GM21423 (cell line): ENCODE measurements around the gene CHRM2.
"Not testable (repeated sequence)": the region's sequence is repeated elsewhere in the genome, so short reads cannot be mapped to it uniquely, and the experiment has no call there.

Experiments used
- ATAC-seq: cut with Tn5 transposase; IDR thresholded peaks from one replicate; pipeline ENCODE4 v1.9.1; 2021; ENCODE audit warnings: mild to moderate bottlenecking, moderate library complexity; ENCODE audit not compliant: unreplicated experiment

CHRM2 gene

DNA sequence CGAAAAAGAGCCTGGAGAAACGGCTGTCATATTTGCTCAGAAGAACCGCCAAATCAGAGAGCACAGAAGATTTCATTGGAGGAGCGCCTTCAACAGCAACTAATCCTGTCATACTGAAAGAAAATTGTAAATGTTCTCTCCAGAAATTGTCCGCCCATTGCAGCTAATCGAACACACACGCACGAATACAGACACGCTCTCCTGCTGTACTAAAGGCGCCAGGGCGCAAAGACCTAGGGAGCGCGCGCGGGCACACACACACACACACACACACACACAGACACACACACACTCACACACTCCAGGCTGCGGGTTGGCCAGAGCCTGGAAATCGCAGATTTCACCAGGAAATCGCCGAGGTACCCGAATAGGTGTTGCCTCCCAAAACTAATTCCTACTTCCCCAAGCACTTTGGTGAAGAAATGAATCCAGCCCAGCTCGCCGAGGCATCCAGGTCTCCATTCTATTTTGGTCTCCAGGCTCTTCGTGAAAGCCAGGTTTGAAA, at the start of gene CHRM2:
CHRM2 (plus strand) TSS at position 157 of the 505 bp plus-strand sequence. CDS start 146,214 bp downstream, outside the sequence.
- no peak for ATAC-seq

DNA sequence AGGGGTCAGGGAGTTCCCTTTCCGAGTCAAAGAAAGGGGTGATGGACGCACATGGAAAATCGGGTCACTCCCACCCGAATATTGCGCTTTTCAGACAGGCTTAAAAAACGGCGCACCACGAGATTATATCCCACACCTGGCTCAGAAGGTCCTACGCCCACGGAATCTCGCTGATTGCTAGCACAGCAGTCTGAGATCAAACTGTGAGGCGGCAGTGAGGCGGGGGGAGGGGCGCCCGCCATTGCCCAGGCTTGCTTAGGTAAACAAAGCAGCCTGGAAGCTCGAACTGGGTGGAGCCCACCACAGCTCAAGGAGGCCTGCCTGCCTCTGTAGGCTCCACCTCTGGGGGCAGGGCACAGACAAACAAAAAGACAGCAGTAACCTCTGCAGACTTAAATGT, 37.1 kb upstream of the CHRM2 start:
- ATAC-seq, result not testable (repeated sequence)

DNA sequence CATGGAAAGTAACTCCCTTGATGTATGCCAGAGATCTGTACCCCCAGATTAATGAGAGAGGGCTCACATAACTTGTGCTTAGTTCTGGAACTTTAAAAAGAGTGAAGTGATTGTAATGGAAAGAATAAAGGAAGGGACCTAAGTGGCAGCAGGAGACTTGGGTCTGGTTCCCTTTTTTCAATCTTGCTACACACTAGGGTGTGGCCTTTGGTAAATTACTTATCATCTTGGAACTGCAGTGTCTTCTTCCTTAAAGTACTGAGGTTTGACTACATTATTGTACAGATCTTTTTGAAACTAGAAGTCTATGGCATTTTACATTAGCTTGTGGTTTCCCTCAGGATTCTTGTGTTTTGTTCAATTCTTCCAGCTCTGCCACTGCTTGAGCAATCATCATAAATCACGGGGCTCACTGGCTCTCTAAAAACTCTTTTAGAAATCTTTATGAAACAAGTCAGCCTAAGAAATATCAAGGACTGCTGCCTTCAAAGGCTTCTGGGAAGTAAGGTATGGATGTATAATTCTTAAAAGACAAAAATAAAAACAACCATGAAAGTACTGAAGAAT, 22.5 kb upstream of the CHRM2 start:
- ATAC-seq, result no peak

DNA sequence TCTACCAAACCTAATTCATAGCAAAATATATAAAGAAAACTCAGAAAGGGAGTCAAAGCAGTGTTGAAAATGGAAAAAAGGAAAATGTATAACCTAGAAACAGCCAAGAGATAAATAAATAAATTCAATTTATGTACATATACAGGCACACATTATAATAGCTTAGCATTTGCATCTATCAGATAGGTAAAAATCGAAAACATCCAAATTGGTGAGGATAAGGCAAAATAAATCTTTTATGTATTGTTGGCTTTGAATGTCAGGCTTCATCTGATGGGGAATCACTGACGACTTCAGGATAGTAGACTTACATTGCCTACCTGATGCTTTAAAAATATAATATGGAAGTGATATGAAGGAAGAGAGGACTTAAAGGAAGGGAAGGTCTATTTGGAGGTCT, 20.6 kb upstream of the CHRM2 start:
- ATAC-seq, result no peak

DNA sequence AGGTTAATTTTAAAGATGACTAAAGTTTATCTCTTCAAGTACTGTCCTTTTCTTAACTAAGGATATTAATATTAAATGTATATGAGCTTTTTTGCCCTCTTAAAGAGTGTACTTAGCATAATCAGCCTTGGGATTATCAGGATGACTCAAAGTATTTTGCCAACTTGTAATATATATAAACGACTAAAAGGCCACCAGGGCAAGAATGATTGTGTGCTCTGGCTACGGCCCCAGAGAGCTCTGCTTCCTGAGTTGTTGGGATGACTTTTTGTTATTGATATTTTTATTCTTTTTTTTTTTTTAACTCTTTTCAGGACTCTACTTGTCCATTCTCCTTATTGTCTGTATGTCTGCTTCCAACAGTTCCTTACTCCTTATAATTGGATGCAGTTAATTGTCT, 14.8 kb upstream of the CHRM2 start:
- ATAC-seq, result no peak

DNA sequence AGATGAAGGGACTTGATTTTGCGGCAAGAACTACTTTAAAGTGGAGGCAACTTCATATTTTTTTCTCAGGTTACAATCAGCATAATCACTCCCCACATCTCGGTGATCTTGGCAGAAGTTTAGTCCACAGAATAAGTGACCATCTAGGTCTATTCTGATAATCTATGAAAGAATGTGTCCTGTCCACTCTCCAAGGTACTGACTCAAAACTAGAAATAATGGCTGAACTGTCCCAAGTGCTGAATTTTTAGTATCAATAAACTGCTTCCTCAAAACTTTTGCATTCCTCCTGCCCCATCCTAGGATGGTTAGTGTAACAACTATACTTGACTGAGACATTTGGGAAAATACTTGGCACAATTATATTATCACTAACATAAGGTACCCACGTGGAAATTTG, 10.9 kb upstream of the CHRM2 start:
- ATAC-seq, result no peak

DNA sequence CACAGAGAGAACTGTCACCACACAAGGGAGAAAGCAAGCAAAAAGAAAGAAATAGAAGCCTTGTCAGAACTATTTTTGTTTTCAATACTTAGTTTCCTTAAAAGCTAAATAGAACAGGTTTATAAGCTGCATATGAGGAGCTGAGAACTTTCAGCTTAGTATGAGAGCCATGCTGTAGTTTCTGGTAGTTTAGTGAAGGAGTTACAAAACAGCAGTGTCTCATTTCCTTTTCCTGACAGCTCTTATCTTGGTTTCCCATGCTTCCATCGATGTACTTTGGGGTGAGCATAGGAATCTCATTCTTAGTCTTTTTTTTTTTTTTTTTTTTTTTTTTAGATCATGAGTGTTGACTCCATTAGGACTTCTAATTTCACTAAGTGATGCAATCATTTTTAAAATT, 8.6 kb upstream of the CHRM2 start:
- no peak for ATAC-seq

DNA sequence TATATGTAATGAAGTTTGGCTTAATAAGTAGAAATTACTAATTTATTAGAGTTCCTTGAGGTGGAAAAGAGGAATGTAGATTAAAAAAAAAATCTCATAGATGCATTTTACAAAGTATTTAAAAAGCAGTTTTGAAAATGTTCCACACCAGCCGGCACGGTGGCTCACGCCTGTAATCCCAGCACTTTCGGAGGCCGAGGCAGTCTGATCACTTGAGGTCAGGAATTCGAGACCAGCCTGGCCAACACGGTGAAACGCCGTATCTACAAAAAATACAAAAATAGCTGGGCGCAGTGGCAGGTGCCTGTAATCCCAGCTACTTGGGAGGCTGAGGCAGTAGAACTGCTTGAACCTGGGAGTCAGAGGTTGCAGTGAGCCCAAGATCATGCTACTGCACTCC, 3.2 kb upstream of the CHRM2 start:
- ATAC-seq, result no peak

DNA sequence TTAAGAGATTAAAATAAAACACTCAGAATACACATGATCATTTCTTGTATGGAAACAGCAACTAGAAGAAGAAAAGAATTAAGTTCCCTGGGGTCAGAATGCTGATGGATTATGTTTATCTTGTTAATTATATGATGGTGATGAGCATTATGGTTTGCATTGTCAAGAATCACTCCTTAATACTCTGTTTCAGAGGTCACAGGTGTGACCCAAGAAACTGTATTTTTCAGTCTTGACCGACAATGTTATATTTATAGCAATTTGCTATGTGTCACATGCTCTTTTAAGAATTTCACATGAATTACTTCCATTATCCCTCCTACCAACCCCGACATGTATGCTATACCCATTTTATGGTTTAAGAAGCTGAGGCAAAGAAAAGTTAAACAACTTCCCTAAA, 2.7 kb upstream of the CHRM2 start:
- ATAC-seq, result no peak

DNA sequence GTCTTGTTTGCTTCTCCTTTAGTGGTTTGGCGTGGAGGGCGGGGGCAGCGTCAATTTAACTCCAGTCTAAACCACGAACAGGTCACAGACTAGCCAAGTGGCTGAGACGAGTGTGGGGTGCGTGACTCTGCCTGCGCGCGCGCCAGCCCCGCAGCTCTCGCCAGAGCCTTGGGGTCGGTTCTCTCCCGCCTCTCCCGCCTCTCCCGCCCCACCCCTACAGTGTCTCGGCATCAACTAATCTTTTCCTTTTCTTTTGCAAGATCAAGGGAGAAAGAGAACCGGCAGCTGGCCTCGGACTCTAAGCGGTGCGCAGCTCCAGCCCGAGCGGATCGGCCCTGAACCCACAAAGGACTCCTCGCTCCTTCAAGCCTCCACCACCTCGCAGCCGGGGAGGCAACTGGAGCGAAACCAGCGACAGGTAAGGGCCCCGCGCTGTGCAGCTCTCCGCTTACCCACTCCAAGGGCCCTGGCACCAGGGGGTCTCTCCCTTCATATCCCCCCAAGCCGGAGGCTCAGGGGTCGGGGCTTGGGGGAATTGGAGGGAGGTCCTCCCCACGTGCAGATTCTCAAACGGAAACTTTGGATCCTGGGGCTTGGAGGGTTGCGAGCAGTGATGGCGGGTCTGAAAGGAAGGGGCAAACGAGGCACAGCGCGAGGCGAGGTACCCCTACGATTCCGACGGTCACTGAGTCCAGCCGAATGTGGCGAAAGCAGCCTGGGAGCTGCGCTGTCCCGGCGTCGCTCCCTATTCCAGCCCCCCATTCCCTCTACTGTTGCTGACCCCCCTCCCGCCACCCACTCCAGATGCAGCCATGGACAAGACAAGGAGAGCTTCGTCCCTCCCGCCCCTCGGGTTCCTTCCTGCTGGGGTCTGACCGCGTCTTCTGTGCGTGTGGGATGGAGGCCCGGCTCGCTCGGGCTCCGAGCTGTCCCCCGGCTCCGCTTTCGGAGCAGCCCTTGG, 829 bp downstream of the CHRM2 start:
- ATAC-seq, result no peak

DNA sequence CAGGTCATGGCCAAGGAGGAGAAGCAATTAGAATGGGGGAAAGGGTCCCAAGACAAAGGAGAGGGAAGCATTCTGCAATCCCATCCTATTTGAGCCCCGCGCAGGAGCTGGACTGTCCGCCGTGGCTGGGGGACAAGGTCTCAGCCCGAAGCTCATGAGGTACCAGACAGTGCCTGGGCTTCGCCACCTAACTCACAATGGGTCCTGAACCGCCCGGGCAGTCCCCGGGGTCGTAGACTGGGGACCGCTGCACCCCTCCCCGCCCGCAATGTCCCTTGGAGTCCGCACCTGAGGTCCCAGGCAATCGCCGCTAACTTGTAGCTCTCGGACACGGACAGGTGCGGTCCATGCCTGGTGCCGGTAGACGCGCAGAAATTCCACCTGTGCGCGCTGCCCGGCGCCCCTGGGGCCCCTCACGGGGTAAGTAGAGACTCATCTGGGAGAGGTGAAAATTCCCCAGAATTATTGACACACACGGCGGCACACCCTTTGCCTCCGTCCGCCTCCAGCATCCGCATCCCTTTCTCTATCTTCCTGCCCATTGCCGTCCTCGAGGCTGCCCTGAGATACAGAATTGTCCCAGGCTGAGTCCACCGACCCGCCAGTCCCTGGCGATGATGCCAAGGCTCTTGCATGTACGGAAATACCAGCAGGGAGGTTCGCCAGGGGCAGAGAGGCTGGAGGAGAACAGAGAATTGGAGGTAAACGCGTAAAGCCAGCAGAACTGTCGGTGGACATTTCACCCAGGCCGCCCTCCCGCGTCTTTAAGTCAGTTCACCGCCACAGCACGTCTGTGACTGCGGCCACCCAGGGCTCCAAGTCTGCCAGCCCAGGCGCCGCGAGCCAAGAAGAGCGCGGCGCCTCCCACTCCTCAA, 1.8 kb downstream of the CHRM2 start:
- ATAC-seq, result no peak

DNA sequence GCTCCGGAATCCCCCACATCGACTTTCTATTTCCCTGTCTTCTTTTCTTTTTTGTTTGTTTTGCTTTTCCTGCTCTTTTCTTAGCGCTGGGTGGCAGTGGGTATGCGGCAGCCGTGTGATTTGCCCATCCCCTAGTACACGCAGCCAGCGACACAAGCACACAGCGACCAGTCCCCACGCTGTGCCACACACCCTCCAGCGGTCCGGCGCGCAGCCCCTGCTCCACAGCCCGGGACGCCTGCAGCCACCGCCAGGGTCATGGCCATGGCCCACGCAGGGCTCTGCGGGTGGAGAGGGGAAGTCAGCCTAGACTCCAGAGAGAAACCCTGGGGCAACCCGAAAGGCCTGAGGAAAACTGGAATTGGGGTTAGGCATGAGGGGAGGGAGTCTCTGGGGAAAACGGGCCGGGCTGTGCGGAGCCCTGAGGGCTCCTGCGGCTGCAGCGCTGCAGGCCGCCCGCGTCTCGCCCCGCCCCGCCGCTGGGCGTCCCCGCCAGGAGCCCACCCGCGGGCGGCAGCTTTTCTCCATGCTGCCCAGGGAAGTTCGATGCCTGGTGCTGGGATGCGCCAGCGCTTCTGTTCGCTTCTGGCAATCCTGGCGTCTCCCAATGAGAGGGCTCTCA, 2.5 kb downstream of the CHRM2 start:
- ATAC-seq, result no peak

DNA sequence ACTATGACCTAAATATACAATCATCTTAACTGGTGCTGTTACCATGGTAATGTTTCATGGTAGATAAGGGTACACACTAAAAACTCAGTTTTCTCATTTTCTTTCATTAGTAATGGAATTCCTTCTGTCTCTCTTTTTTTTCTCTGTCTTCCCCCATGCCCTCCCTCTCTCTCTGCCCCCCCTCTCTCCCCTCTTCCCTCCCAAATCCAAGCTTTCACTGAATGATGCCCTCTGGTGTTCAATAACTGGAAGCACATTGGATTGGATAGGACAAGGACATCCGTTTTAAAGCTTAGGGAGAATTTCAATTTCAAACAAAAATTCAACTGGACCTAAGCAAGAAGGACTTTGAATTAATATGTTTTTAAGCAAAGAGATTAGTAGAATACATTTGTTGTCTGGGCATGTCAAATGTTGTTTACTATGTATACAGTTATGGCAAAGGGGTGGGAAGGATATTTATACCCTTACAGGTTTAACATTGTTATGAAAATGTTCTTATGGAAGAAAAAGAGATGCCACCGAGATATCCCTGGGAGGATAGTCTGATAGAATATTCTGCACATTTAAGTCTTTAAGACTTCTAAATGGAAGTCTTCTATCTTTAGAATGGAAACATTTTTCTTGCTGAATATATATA, 6.1 kb downstream of the CHRM2 start:
- no peak for ATAC-seq

DNA sequence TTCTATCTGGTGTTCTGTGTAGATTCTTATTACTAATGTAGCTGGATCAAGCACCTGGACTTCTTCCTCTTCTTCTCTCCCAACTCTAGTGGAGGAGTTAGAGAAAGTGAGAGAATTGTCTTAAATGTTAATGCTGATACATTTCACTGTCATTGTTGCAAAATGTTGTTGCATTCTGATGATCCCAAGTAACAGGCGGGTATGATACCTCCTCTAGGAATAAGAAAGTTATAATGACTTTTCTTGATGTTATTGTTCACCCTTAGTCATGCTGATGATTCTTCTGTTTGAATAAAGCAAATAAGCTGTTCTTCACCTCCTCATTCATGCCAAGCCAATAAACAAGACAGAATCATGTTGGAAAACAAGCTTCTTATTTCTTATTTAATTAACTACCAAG, 9.1 kb downstream of the CHRM2 start:
- no peak for ATAC-seq

DNA sequence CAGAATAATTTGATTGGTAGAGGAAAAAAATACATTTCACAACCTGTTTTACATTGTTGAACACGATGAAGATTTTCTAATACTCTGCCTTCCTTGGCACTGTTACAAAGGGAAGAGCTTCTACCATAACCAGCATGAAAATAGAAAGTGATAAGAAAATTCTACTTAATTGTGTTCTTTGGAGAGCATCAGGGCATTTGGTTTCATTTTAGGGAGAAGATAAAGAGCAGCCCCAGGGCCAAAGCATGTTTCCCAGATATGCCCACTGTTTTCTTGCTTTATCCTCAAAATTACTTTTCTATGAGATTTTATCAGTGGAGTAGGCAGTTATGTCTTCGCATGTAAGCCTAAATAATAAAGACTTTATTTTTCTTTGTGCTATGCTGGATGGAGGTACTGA, 9.5 kb downstream of the CHRM2 start:
- ATAC-seq, result no peak

DNA sequence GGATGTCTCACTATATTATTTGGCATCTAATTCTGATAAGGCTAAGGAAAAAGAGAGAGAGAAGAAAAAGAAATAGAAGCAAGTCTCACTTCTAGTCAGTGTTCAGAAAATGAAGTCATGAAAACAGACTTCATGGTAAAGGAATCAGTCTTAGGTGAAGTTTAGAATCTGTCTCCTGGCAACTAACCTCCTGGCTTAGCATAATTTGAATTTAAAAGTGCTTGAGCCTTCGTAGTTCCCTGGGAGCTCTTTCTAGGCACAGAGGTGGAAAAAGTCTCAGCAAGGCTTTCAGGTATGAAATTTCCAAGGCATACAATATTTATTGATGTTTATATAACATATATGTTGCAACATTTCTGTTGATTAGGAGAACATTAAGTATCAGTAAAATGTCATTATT, 10.4 kb downstream of the CHRM2 start:
- ATAC-seq, result no peak

DNA sequence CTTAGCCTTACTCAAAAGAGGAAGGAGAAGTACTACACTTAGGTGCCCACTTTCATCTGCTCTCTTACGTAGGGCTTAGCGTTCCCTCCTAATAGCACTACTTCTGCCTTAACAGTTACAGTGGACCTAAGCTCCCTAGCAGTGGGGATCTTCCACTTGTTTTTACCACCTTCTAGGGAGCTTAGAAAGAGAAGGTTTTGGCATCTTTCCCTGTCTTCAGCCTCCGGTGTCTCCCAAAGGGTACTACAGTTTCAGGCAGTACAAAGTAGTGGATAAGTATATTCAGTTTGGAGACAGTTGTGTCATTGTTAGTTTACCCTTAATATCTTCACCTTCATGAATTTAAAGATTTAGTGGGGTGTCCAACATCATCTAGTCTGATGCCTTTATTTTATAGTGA, 14.6 kb downstream of the CHRM2 start:
- no peak for ATAC-seq

DNA sequence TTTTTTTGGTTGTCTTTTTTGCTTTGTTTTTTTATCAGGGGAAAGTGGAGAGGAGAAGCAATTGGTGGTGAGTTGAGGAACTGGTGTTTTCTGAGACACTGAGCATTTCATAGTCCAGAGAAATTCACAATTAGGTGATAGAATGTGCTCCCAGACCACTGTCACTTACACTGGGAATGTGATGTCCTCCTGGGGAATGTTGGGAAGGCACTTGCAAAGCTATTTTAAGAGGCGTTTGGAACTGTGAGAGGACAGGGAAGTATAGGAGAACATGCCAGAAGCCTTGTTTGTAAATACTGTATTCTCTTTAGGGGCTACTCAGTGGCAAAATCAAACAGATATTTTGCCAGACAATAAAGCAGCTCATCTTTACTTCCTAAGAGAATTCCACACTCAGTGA, 16.0 kb downstream of the CHRM2 start:
- ATAC-seq, result no peak

DNA sequence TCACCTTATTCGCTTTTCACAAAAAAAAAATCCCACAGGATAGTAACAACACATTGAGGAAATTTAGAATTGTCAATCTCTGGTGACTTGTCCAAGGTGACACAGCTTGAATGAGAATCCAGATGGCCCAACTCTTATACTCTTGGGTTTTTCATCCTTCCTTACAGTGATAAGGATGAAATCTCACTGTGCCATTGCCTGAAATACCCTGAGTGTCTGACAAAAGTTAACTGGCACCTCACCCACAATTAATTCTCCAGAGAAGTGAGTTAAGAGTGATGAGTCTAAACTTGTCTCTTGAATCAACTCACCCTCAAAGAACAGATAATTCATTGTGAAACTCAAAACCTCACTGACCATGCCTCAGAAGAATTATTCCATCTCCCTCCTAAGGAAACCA, 18.9 kb downstream of the CHRM2 start:
- ATAC-seq, result no peak

DNA sequence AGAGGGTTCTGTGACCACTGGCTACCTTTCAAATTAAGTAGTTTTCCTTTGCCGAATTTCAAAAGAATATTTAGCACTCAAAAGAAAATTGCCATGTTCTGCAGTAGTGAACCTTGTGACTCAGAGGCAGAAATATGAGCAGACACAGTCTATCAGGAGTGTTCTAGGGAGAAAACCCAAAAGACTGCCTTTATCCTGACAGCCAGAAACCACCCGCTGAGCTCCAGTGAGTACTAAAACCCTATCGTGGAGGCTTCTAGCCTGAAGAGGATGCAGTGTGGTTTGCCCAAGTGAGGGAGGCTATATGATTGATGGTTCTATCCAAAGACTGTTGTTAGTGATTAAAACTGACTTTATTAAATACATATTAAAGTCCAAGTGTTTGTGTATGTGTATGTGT, 21.9 kb downstream of the CHRM2 start:
- no peak for ATAC-seq
